Activated CD8-positive, alpha-beta memory T cell treated with anti-CD3 and anti-CD28 coated beads for 36 hours (primary cell): Measurements from ENCODE around the gene TRAF1. TPM values are rescaled to one million over a fixed set of nuclear protein-coding genes. Genes with fewer than 3 reads are reported as not detected.

Experiments
- CTCF ChIA-PET: fragments of 350-600 bp; sonication (Branson Sonifier 250); formaldehyde crosslinking; loops from one replicate; lab custom pipeline; 2021; ENCODE audit warnings: antibody characterized with exemption; lab: Charles Lee
- POLR2A ChIA-PET: fragments of 350-600 bp; sonication (Branson Sonifier 250); formaldehyde crosslinking; loops from one replicate; lab custom pipeline; 2021; ENCODE audit warnings: antibody characterized with exemption; lab: Charles Lee
- total RNA-seq, 2 experiments: library from RNA; stranded (reverse); gene quantifications; one replicate each; pipeline ENCODE4 v1.2.3, GENCODE V29; 2021

The TRAF1 gene
- total RNA-seq, 2 experiments from 2014 or later: 260 to 261 TPM

GRCh38 chr9:120859361-120859760 is 67.2 kb downstream of the TRAF1 start:
- ChIA-PET CTCF (no interaction called here), POLR2A (no interaction called here)

DNA sequence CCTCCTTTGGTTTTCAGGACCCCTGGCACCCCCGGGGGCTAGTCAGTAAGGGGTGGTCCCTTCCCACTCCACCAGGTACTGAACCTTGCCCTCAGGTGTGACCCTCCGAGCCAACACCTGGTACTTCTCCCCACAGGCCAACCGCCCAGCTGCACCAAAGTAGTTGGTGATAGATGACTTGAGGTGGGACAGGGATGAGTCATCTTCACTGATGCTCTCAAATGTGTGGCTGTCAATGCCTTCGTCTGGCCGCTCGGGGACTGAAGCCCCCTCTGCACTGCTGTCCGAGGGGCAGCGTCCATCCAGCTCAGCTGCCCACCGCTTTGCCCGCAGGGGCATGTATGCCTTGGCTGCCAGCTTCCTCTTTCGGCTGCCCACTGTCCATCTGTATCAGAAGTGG is 68.7 kb downstream of the TRAF1 start:
- ChIA-PET POLR2A (no interaction called here), CTCF (no interaction called here)

DNA sequence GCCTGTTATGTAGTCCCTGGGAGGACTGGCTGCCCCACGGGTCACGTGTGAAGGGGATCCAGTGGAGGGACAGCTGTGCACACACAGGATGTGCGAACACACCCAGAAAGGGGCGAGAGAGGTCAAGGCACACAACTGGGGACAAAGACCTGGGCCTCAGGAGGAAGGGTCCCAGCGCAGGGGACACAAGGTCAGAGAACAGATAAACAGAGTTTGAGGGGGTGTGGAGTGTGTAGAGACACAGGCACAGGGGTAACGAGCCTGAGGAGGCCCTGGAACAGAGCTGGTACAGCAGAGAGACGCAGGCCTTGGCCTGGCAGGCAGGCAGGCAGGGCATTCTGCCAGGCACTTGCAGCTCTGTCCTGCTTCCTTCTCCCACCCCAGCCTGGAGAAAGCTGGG is 69.1 kb downstream of the TRAF1 start:
- ChIA-PET POLR2A (no interaction called here), CTCF (no interaction called here)

GRCh38 chr9:120856700-120857099 is 69.9 kb downstream of the TRAF1 start:
- ChIA-PET CTCF (no interaction called here), POLR2A (interaction anchor here (1.4 kb wide), 1 partner anchor 10 kb away, joined by 3 read pairs; no protein-coding TSS in a partner anchor)

- ChIA-PET POLR2A (interaction anchor here (1.4 kb wide), 1 partner anchor 9 kb away, joined by 3 read pairs; no protein-coding TSS in a partner anchor), CTCF (no interaction called here)
Observed at GRCh38 chr9:120855827-120856670, 70.5 kb downstream of the TRAF1 start.

DNA sequence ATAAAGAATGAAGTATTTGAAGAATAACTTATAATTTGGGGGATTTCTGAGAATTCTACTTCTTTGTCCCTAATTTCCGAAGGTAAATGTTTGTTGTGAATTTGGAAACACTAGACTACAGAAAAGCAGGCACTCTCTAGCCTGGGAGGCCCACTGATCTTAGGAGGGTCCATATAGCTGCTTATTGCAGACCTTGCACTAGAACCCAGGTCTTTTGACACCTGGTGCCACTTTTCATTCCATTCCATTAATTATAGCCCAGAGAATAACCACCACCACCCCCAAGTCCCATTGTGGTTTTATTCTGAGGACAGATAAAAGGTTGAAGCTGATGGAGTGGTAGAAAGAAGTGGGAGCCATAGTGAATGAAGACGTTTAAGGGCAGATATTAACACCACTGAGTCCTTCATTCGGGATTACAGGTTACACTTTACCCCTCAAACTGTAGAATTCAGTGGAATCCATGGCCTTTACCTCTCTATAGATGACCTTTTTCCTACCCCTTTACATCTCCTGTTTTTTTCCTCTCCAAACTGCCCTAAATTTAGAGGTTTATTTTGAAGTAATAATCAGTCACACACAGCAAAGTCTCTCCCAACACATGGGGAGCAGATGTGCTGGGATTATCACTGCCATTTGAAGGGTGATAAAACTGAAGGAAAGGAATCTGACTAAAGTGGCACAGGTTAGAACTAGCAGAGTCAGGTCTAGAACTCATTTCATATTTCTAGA is 71.8 kb downstream of the TRAF1 start:
- CTCF ChIA-PET: interaction anchor here (0.9 kb wide), 1 partner anchor 38 kb away, joined by 3 read pairs; no protein-coding TSS in a partner anchor
- POLR2A ChIA-PET: no interaction called here

- CTCF ChIA-PET: no interaction called here
- POLR2A ChIA-PET: interaction anchor here (0.6 kb wide), 1 partner anchor 8 kb away, joined by 4 read pairs; no protein-coding TSS in a partner anchor
Observed at GRCh38 chr9:120853198-120853597, 73.4 kb downstream of the TRAF1 start.

Other genes starting within 250 kb of the TRAF1 start
- 1 to 10 TPM; 5.6 to 5.7 TPM for gene MEGF9, start 212.3 kb downstream of the TRAF1 start, total RNA-seq
- 10 to 100 TPM; 68.3 to 72.5 TPM for gene FBXW2, start 133.4 kb downstream of the TRAF1 start, total RNA-seq
- gene PSMD5, start 83.9 kb downstream of the TRAF1 start, total RNA-seq: 10 to 100 TPM; 63.0 to 68.1 TPM
- 100 to 1,000 TPM; 174 TPM for gene PHF19, start 49.6 kb downstream of the TRAF1 start, total RNA-seq
- 1 to 10 TPM; 1.2 to 1.3 TPM for gene C5, start 123.5 kb upstream of the TRAF1 start, total RNA-seq
- 10 to 100 TPM; 57.0 to 59.0 TPM for gene CNTRL, start 148.2 kb upstream of the TRAF1 start, total RNA-seq